Testis (tissue), 2 donors: ENCODE measurements around the gene B3GALT4.

Experiments used
- POLR2A ChIP-seq: fragments of 450-650 bp; IDR thresholded peaks from one replicate; pipeline ENCODE4 v1.6.1; 2017; ENCODE audit warnings: antibody characterized with exemption, mild to moderate bottlenecking, moderate library complexity
- TF ChIP-seq, protein P1 (sequence below), 3 experiments: fragments of 450-650 bp in 2 of 3; fragments of 200-600 bp in 1 of 3; sonication (generic) in 1 of 3; IDR thresholded peaks; one replicate each; pipeline ENCODE4 v1.5.1; 2016 to 2019; ENCODE audit warnings: antibody characterized with exemption in 3 of 3, mild to moderate bottlenecking in 2 of 3, moderate library complexity in 1 of 3

DNA sequence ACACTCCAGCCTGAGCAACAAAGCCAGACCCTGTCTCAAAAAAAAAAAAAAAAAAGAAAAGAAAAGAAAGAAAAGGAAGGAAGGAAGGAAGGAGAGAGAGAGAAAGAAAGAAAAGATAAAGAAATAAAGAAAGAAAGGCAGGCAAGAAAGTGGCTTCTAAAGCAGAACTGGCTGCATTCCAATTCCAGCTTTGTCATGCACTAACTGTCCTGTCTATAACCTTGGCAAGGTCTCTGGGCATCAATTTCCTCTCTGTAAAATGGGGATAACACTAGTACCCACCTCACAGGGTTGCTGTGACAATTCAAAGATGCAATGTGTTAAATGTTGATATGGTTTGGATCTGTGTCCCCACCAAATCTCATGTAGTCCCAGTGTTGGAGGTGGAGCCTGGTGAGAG, 40.6 kb upstream of the B3GALT4 start:
- TF ChIP-seq, protein P1, sequence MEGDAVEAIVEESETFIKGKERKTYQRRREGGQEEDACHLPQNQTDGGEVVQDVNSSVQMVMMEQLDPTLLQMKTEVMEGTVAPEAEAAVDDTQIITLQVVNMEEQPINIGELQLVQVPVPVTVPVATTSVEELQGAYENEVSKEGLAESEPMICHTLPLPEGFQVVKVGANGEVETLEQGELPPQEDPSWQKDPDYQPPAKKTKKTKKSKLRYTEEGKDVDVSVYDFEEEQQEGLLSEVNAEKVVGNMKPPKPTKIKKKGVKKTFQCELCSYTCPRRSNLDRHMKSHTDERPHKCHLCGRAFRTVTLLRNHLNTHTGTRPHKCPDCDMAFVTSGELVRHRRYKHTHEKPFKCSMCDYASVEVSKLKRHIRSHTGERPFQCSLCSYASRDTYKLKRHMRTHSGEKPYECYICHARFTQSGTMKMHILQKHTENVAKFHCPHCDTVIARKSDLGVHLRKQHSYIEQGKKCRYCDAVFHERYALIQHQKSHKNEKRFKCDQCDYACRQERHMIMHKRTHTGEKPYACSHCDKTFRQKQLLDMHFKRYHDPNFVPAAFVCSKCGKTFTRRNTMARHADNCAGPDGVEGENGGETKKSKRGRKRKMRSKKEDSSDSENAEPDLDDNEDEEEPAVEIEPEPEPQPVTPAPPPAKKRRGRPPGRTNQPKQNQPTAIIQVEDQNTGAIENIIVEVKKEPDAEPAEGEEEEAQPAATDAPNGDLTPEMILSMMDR (IDR thresholded peaks at IDR 0.05): no peak
- no peak for TF ChIP-seq POLR2A
